NCI-H774 (cell line): ENCODE measurements around the gene IKZF3.
A peak's percentile ranks its signal among the peaks of the same experiment; 100 is the strongest.
"Not testable (repeated sequence)": the region's sequence is repeated elsewhere in the genome, so short reads cannot be mapped to it uniquely, and the experiment has no call there.

Source experiments
- DNase-seq: peaks from one replicate; lab custom pipeline; 2025; lab: John Stamatoyannopoulos, UW

Gene IKZF3

DNA sequence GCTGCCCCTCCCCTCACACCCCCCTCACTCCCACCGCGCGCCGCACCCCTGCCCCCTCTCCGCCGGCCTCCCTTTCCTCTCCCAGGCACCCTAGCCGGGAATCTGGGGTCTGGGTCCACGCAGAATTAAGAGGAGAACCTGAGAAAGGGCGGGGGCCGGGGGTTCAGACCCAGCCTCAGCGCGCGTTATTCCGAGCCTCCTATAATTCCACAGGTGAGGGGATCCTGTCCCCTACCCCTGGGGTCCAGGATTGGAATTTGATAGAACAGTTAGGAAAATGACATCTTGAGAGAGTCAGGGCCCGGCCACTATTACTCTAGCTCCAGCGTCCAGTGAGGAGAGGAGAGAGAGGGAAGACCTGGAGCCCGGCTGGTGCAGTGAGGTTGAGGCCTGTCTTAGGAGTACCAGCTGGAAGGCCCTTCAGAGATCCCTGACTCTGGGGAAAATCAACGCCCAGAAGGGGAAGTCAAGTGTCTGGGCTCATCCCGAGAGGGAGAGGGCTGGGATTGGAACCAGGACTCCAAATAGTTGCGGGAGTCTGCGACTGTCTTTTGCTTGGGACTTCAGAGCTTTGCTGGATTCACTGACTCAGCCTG lies 109.1 kb downstream of the IKZF3 start:
- no peak for DNase-seq

DNA sequence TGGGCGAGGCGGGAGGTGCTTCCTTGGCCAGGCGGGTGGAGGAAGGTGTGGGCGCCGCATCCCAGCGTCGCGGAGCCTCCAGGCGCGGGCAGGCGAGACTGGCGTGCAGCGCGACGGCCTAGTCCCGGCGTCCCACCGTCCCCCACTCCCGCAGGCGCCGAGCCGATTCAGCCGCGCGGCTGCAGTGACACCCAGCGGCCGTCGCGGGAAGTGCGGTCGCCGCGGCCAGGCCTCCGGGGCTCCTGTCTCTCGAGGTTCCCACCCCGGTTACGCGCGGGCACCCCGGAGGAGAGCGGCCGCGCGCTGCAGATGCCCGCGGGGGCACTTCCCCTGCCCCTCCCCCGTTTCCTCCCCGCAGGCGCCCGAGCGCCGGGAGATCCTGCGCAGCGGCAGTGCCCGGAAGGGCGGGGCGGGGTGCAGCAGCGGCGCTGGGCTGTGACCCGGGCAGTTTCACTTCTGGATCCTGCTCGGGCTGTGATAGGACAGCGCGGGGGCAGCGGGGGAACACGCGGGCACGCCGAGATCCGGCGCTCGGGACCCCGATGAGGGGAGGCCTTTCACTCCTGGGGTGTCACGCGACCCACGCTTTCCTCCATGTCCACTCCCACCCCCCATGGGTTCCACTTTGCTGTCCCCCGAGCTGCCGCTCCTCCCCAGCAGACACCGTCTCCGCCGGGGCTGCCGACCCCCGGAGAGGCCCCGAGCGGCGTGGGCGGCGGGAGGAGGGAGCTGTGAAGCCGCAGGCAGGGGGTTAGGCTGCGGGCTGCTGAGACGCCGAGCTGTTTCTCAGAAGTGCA lies 109.8 kb downstream of the IKZF3 start:
- DNase-seq, result peak; percentile 95

DNA sequence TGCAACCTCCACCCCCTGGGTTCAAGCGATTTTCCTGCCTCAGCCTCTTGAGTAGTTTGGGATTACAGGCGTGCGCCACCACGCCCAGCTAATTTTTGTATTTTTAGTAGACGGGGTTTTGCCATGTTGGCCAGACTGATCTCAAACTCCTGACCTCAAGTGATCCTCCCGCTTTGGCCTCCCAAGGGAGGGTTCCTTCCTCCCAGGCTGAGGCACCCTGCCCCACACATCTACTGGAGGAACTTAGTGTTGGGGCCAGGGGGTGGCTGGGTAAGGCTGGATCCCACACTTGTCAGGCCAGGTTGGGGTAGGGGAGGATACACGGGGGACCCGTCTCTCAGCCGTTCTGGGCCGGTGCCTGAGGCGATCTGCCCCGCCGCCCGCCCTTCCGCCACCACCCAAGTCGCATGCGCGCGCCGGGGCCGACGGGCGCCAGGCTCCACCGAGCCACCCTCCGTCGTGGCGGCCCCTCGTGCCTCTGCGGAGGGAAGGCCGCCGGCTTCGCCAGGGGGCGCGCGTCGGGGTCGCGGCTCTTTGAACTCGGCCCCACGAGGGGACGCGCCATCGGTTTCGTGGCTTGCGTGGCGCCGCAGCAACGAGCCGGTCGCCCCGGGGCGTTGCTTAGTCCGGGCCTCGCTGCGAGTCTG lies 110.5 kb downstream of the IKZF3 start:
- peak; percentile 55 for DNase-seq

DNA sequence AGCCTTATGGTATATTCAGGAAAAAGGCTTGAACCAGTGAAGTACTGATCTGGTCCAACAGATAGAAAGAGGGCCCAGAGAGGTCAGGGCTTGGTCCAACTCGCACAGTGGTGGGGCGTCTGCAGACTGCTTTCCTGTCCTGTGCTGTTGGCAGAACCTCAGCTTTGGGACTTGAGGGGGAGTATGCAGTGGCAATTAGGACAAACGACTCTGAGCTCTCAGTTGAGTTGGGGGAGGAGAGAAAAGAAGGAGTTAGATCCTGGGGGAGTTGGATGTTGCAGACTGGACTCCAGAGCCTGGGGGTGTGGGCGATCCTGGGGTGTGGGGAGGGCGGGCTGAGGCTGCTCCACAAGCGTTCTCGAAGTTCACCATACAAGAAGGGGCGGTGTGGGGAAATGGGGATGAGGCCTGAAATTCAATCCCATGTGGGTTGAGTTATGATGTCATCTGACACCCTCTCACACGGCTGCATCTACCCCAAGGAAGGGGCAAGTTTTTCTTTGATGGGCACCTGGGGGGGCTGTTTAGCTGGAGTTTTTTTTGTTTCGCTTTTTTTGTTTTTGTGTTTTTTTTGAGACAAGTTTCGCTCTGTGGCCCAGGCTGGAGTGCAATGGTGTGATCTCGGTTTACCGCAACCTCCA lies 111.8 kb downstream of the IKZF3 start:
- DNase-seq, result no peak

DNA sequence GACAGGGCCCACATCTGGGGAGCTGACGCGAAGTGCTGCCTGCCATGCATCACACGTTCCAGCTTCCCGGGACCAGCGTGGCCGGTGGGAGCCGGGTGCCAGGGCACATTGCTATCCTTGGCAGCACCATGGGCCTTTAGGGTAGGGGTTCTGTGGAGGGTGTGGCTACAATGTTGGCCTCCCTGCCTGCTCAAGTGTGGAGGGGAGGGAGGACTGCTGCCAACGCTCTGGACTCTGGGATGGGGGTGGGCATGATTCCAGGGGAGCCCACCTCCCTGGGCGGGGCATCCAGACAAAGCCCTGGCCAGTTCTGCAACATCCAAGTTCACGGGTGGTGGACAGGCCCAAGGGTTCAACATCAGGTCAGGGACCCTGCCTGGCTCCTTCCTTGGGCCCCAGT lies 112.5 kb downstream of the IKZF3 start:
- no peak for DNase-seq

DNA sequence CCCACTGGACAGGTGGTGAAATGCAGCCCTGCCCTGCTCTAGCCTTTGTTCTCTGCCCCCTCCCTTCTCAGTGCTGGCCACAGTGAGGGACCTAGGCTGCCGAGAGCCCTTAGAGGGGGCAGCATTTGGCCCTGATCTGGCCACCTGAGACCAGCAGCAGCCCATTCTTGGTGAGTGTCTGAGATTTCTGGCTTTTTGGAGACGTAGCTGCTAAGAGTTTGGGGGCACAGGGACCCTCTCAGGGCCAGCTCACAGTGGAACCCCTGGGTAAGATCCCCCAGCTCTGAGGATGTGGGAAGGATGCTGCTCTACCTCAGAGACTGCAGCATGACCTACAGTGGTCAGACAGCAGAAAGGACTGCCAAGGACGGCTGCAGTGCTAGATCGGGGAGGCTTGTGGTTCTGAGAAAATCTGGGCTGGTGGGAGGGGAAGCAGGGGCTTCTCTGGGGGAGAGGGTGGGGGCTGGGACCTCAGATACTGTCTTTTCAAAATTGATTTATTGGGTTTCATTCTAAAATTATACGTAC lies 113.0 kb downstream of the IKZF3 start:
- no peak for DNase-seq

DNA sequence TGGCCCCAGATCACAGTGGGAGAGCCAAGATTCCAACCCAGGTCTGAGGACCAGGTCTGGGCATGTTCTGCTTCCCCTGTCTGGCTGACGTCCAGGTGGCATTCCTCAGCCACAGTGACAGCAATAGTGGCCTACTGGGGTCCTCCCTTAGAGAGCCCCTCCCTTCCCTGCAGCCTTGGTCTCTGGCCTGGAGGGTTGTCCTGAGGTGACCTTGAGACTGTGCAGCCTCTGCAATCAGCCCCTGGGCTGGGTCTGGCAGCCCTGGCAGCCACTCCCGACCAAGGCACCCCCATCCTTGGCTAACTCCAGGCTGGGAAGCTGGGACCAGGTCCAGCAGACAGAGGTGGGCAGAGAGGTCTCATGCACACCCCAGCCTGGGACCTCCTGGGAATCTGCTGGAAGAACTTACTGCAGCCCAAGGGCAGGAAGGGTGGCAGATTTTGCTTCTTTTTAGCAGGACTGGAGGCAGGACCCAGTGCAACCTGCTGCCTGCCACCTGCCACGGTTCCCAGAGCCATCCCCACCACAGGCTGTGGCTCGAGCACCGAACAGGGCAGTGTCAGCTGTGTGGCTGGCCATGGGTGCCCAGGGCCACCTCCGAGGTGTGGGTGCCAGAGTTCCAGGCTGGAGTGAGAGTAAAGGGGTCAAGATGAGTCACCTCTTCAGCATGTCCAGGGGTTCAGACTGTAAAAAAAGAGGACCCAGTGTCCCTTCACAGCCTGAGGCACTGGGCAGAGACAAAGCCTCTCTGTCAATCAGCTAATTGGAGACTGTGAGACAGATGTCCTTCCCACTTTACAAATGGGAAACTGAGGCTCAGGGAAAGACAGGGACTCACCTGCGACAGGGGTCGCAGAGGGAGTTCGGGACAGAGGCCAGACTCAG lies 113.7 kb downstream of the IKZF3 start:
- no peak for DNase-seq

DNA sequence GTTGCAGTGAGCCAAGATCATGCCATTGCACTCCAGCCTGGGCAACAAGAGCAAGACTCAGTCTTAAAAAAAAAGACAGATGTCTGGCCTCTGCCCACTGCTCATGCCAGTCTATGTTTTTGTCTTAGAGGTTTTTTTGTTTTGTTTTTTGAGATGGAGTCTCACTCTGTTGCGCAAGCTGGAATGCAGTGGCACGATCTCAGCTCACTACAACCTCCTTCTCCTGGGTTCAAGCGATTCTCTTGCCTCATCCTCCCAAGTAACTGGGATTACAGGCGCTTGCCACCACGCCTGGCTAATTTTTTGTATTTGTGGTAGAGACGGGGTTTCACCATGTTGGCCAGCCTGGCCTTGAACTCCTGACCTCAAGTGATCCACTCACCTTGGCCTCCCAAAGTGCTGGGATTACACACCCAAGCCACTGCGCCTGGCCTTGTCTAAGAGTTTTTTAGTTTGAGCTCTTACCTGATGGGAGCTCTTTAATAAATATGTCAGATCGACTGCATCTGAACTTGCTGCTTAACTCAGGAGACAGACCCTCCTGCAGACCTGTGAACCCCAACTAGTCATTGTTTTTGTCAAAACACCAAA lies 115.6 kb downstream of the IKZF3 start:
- DNase-seq, result not testable (repeated sequence)

DNA sequence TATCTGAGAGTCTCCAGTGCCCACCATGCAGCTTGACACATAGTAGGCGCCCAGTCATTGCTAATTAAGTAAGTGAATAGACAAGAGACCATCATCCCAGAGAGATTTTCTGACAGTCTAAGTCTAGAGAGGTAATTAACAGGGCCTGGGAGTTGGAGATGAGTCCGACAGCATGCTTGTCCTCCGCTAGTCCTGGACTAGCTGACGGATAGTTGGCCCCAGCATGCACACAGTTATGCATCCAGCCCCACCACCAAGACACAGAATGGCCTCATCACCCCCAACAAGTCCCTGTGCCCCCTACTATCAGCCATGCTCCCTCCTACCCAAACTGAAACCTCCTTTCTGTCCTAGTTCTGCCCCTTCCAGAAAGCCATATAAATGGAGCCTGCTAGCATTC lies 116.4 kb downstream of the IKZF3 start:
- DNase-seq, result no peak

DNA sequence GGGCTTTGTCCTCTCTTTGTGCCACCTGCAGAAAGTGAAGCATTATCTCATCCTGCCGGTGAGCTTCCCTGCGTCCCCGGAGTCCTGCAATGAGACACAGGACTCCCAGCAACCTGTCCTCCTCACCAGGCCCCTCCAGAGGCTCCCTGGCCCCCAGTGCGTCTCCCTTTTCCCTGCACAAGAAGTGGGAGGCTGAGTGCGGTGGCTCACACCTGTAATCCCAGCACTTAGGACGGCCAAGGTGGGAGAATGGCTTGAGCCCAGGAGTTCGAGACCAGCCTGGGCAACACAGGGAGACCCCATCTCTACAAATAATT lies 118.0 kb downstream of the IKZF3 start:
- no peak for DNase-seq

DNA sequence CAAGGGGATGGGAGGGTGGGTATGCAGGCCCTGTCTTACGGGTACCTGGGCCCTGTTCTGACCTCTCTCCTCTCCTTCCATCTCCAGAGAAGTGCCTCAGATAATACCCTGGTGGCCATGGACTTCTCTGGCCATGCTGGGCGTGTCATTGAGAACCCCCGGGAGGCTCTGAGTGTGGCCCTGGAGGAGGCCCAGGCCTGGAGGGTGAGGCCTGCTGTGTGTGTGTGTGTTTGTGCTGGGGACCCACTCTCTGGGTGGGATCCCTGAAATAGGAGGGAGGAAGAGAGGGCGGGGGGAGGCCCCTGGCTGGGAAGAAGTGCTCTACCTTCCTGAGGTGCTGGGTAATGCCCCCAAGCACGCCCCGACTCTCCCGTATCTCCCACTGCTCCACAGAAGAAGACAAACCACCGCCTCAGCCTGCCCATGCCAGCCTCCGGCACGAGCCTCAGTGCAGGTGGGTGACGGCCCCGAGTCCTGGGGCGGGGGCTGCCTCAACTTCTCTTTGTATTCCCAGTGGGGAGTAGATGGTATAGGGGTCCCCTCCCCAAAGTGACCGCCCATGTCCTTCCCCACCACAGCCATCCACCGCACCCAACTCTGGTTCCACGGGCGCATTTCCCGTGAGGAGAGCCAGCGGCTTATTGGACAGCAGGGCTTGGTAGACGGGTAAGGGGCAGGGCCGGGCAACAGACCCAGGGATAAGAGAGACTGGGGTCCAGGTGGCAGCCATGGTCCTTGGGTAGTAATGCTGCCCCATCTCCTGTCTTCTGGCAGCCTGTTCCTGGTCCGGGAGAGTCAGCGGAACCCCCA lies 118.6 kb downstream of the IKZF3 start:
- DNase-seq, result no peak

DNA sequence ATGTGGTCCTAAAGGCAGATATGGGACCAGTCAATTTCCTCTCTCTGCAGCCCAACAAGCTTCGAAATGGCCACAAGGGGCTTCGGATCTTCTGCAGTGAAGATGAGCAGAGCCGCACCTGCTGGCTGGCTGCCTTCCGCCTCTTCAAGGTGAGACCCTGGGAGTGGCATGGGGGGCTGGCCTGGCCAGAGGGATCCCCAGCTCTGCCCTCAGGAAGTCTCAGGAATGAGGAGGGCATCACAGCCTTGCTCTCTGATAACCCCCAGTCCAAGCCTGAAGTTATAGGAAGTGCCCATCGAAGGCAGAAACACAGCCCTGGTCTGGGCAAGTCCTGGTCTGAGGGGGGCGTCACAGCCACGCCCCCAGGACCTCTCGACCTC lies 119.3 kb downstream of the IKZF3 start:
- DNase-seq, result no peak

DNA sequence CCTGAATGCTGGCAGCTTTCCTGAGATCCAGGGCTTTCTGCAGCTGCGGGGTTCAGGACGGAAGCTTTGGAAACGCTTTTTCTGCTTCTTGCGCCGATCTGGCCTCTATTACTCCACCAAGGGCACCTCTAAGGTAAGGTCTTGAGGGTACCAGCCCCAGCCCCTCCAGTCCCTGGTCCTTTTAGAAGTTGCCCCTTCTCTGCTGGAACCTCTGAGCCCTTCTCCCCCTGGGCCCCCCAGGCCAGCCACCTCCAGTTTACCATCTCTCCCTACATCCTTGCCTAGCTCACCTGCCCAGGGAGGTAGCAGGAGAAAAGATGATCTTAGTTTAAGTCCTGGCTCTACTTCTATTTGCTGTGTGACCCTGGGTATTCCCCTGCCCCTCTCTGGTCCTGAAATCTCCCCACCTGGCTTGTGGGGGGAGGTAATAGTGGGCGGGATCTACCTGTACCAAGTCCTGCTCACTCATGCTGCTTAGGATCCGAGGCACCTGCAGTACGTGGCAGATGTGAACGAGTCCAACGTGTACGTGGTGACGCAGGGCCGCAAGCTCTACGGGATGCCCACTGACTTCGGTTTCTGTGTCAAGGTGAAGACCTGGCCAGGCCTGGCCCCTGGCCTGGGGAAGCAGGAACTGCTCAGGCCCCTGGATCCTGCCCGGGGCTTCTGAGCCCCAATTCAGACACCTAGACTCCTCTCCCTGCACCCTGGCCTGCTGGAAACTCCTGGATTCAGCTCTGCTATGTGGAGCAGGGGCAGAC lies 119.9 kb downstream of the IKZF3 start:
- no peak for DNase-seq

DNA sequence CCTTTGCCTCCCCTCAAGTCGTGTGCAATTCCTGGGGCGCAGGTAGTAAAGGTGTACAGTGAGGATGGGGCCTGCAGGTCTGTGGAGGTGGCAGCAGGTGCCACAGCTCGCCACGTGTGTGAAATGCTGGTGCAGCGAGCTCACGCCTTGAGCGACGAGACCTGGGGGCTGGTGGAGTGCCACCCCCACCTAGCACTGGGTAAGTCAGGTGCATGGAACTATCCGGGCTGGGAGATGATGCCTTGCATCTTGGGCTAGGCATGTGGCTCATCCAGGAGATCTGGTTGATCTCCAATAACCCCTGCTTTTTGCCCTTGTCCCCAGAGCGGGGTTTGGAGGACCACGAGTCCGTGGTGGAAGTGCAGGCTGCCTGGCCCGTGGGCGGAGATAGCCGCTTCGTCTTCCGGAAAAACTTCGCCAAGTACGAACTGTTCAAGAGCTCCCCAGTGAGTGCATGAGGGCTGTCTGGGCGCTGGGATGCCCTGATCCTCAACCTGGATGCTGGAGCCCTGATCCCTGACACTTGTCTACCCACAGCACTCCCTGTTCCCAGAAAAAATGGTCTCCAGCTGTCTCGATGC lies 121.2 kb downstream of the IKZF3 start:
- DNase-seq, result no peak

DNA sequence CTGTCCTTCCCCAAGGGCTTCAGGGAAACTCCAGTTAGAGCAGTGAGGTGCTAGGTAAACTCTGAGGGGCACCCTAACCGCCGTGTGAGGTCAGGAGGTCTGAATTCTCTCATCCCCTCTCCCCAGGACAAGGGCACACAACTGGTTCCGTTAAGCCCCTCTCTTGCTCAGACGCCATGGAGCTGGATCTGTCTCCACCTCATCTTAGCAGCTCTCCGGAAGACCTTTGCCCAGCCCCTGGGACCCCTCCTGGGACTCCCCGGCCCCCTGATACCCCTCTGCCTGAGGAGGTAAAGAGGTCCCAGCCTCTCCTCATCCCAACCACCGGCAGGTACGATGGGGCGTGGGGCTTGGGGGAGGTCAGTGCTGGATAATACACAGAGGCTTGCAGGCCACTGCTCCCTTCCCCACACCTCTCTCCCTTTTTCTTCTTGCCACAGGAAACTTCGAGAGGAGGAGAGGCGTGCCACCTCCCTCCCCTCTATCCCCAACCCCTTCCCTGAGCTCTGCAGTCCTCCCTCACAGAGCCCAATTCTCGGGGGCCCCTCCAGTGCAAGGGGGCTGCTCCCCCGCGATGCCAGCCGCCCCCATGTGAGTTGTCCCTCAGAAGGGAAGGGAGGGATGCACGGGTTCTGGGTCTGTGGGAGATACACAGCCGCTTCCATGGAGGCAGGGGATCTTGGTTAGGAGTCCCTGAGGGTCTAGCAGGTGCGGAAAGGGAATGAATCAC lies 121.8 kb downstream of the IKZF3 start:
- no peak for DNase-seq

DNA sequence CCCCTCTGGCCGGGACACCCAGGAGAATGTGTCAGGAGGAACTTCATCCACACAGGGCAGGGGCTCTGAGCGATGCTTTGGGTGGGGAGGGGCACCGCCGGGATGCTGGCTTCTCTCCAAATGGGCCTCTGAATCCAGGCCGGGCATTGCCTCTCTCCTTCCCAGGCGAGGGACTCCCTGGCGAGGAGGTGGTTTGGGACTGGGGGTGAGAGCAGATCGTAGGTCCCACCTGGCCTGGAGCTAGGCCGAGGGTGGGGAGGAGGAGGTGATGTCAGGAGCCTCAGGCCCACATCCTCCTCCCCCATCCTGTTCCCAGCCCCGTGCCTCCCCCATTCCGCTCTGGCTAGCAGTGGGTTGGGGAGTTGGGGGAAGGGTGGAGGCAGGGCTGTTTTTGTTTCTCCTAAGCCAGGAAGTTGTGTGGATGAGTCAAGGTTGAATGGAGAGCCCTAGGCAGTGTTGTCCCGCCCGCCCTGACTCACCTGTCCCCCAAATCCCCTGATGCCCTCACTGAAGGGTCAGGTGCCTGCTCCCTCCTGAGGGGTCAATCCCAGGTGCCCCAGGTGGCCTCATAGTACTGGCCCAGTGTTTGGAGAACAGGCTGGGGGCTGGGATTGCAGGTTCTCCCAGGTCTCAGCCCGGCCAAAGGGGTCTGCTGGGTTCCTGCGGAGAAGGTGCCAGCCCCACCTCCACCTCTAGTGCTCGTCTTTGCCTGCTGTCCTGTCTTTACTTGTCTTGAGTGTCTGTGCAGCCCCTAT lies 123.6 kb downstream of the IKZF3 start:
- no peak for DNase-seq

DNA sequence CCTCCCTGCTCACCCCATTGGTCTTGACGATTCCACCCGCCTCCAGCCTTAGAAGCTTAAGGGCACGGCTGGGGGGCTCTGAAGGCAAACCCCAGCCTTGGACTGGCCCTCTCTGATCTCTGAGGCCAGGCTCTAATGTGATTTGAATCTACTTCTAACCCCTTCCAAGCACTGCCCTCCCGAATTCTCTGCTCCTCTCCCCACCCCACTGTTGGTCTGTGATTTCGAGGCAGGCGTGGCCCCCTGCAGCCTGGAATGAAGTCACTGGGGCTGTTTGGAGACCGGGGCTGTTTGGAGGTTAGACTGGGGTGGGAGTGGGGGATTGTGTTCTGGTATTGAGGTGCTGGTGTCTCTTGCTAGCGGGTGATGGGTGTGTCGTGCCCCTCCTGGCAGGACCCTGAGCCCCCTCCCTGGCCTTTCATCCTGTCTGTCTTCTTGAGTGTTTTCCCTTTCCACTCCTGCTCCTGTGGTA lies 124.2 kb downstream of the IKZF3 start:
- DNase-seq, result no peak
